ENCODE measurements around the gene MYH11.
"Not testable (repeated sequence)": the region's sequence is repeated elsewhere in the genome, so short reads cannot be mapped to it uniquely, and the experiment has no call there.

MYH11 gene

DNA sequence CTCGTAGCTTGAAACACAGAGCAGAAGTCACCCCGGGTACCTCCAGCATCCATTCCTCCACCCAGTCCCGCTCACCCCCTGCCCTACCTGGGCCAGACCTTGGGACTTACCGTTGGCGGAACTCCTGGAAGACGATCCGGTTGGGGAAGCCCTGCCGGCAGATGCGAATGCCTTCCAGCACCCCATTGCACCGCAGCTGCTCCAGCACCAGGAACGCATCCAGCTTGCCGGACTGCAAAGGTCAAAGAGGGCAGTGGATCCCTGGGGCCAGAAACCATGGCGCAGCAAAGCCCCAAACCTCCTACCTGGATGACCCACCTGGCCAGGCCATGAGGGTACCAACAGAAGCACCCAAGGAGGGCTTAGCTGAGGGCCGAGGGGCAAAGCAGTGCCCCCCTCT is 108.9 kb downstream of the MYH11 start:
- no peak for DNase-seq

DNA sequence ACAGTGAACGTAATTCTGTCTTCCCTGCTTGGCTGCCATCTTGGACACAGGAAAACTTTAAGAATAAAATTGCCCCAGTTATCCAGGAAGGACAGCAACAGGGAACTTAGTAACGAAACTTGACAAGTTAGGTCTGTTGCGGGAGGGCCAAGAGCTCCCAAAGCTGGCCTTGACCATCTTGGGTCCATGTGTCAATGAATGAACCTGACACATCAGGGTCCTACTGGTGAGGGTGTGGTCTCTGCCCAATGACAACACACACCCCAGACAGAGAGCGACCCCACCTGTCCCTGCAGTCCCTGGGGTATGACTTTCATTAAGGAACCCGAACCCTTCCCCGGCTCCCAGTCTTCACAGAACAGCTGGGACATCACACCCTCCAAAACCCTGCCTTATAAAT is 110.5 kb downstream of the MYH11 start:
- DNase-seq = no peak

- DNase-seq = no peak
These were observed 113.2 kb downstream of the MYH11 start for GRCh38 chr16:15743657-15744056.

DNA sequence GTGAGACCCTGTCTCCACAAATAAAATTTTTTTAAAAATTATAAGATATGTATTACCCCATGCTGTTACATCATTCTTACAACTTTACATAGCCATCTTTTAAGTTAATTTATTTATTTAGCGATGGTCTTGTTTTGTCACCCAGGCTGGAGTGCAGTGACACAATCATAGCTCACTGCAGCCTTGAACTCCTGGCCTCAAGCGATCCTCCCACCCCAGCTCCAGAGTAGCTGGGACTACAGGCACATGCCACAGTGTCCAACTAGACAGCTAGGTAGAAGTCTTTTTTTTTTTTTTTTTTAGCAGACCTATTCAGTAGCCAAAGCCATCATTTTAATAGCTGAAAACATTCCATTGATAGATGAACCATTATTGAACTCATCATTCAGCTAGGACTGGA is 114.1 kb downstream of the MYH11 start:
- no peak for DNase-seq

DNA sequence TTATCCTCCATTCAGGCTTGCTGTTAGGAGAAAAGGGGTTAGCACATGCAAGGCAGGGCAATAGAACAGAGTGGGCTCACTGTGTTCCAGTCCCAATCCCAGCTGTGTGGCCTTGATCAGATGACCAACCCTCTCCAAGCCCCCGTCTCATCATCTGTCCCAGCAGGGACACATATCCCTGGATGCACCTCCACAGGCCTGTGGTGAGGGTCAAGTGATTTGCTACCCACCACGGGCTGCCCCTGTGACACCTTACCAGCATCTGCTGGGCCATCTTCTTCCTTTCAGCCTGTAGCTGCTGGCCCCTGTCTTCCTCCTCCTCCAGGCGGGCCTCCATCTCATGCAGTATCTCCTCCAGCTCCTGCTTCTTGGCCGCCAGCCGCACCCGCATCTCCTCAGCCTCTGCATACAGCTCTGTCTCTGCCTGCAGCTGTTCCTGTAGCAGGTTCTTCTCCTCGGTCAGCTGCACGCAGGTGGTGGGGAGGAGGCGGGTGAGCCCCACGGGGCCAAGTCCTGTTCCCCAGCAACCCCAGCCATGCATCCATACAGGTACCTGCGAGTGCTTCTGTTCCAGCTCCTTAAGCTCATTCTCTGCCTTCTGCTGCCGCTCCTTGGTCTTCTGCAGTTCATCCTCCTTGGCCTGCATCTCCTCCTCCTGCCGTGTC is 115.5 kb downstream of the MYH11 start:
- no peak for DNase-seq

GRCh38 chr16:15739950-15740349 is 116.9 kb downstream of the MYH11 start:
- DNase-seq = no peak

DNA sequence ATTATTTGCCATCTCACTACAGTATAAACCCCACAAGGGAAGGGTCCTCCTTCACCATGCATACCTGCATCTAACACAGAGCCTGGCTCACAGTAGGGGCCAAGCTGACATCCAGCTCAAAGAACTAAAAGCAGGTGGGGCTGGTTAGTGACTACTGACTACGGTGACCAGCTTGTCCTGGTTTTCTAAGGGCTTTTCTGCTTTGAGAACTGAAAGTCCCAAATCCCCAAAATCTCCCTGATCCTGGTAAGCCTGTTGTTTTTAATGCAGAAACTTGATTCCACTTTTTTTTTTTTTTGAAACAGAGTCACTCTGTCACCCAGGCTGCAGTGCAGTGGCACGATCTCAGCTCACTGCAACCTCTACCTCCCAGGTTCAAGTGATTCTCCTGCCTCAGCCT is 117.4 kb downstream of the MYH11 start:
- no peak for DNase-seq

DNA sequence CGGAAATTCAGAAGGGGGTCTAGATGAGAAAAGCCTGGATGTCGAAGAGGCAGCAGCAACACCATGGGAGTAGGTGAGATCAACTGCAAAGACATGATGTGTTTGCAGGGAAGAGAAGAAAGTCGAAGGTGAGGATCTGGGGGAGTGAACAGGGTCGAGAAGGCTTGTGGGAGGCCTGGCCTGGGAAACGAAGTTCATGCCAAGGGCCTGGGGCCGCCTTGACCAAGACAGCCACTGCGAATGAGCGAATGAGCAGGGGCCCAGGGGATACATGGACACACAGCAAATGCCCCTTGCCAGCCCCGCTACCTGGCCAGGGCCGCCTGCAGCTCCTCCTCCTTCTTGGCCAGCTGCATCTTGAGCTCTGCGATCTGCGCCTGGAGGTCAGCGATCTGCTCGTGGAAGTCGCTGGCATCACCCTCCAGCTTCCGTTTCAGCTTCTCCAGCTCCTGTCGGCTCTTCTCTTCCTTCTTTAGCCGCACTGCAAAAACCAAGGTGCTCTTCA is 119.6 kb downstream of the MYH11 start:
- no peak for DNase-seq

GRCh38 chr16:15736529-15736928 is 120.3 kb downstream of the MYH11 start:
- DNase-seq = no peak

DNA sequence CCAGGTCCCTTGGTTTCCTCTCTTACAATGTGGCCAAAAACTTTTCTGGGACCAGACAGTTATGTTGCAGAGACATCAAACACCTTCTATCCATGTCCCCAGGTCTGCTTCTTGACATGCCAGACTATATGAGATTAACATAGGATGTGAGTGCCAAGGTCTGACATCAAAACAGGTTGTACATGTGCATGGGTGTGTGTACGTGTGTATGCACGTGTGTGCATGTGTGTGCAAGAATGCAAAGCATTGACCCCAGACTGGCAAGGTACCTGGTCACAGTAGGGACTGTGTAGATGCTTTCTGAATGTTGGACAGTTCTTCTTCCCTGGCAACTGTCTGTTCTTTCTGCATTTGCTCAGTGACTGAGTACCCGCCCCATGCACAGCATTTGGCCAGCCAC is 121.2 kb downstream of the MYH11 start:
- no peak for DNase-seq

GRCh38 chr16:15732416-15732815 is 124.4 kb downstream of the MYH11 start:
- no peak for DNase-seq

GRCh38 chr16:15729152-15729551 is 127.7 kb downstream of the MYH11 start:
- no peak for DNase-seq

GRCh38 chr16:15727697-15728096 is 129.1 kb downstream of the MYH11 start:
- DNase-seq = not testable (repeated sequence)

- no peak for DNase-seq
These were observed 130.1 kb downstream of the MYH11 start for GRCh38 chr16:15726715-15727114.

DNA sequence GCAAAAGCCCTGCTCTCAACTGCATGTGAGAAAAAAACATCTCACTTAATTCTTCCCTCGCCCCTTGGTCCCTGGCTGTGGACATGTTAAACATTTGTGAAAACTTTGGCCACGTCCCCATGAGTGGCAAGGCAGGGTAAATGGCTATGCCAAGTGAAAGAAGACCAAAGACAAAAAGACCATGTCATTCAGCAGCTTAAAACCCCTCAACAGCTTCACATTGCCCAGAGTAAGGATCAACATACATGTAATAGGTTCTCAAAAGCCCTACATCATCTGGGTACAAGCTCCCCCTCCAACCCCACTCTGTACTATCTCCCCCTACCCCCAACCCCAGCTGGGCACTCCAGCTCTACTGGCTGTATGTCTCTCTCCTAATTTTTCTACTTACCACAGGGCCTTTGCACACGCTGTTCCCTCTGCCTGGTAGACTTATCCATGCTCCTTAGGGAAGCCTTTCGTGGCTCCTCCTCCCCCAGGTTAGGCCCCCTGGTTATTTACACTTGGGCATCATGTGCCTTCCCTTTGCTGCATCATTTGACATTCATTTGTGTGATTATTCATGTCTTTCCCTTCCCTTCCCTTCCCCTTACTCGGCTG is 131.1 kb downstream of the MYH11 start:
- no peak for DNase-seq

- no peak for DNase-seq
These were observed 133.0 kb downstream of the MYH11 start for GRCh38 chr16:15723808-15724207.

DNA sequence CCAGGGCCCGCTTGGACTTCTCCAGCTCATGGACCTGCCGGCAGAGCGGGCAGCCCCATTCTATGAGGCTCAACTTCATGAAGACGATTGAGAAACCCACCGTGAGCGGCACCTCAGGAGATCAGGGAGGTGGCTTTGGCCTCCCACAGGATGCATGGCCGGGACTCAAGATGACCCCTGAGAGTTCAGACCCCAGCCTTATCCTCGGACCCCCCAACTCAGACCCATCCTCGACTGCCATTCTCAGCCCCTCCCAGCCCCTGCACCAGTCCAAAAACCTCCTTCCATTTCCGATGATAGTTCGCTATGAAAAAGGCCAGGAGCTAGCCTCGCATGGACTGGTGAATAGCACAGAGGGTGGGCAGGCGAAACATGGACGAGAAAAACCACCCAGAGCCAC is 135.8 kb downstream of the MYH11 start:
- no peak for DNase-seq

DNA sequence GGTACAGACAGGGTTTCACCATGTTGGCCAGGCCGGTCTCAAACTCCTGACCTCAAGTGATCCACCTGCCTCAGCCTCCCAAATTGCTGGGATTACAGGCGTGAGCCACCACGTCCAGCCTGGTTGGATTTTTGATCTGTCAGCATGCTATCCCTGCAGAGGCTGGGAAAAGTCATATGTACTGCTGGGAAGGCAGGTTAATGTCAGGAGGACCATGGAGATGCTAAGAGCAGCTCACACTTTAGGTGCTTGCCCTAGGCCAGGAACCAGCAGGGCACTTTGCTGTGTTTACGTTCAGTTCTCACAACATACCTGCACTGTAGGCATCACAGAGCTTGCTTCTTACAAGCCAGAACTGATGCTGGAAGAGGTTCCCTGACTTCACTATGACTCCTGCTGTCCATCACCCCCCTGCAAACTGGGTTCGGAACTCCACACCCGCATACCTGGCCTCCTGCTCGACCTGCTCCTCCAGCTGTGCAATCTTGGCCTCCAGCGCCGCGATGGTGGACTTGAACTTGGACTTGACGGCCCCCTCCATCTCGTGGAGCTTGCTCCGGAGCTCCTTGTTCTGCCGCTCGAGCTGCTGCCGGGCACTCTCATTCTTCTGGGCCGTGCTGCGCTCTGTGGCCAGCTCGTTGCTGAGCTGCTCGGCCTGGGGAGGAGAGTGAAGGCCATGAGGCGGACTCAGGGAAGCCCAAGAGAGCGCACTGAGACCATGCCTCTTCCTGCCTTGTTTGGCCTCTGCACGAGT is 140.0 kb downstream of the MYH11 start:
- DNase-seq = no peak

GRCh38 chr16:15715221-15715620 is 141.6 kb downstream of the MYH11 start:
- no peak for DNase-seq

DNA sequence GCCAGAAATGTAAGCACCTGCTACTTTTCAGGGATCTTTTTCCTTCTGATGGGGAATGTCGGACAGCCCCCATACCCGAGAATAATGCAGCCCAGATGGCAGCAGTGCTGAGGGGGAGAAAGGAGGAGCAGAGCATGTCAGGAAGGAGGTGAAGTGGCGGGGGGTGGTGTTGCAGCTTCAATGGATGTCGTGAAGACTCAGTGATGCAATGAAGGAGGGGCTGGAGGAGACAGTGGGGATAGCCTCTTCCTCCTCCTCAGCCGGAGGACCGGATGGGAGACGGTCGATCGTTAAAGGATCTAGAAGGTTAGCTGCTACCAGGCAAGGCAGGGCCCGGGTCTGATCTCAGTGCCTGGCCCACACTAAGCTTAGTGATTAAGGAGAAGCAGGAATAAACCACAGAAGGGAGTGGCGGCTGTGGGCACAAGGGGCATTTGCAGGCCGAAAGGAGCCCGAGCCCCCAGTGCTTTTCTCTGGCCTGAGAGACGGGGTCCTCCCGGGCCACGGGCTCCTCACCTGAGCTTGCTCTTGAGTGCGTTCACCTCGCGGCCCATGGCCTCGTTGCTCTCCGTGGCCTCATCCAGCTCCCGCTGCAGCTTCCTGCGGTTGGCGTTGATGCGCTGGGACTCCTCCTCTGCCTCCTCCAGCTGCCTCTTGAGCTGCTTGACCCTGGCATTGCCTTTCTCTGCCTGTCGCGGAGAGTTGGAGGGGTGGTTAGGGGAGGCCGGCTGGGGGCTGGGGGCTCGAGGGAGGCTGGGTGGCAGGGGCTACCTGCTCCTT is 142.2 kb downstream of the MYH11 start:
- DNase-seq = no peak

GRCh38 chr16:15708997-15709396 is 147.8 kb downstream of the MYH11 start:
- DNase-seq = no peak

- no peak for DNase-seq
These were observed 148.7 kb downstream of the MYH11 start for GRCh38 chr16:15708096-15708495.

- no peak for DNase-seq
These were observed 149.5 kb downstream of the MYH11 start for GRCh38 chr16:15707332-15707731.

Data from NCI-H69 (cell line).